NCI-H345 (cell line): Measurements from ENCODE around the gene GTPBP2.

Source experiments
- DNase-seq: peaks from one replicate; lab custom pipeline; 2025; lab: John Stamatoyannopoulos, UW

Gene GTPBP2, protein sequence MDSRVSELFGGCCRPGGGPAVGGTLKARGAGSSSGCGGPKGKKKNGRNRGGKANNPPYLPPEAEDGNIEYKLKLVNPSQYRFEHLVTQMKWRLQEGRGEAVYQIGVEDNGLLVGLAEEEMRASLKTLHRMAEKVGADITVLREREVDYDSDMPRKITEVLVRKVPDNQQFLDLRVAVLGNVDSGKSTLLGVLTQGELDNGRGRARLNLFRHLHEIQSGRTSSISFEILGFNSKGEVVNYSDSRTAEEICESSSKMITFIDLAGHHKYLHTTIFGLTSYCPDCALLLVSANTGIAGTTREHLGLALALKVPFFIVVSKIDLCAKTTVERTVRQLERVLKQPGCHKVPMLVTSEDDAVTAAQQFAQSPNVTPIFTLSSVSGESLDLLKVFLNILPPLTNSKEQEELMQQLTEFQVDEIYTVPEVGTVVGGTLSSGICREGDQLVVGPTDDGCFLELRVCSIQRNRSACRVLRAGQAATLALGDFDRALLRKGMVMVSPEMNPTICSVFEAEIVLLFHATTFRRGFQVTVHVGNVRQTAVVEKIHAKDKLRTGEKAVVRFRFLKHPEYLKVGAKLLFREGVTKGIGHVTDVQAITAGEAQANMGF

GRCh38 chr6:43629104-43629504 lies at the start of gene GTPBP2:
GTPBP2 (minus strand) TSS chr6:43629264; CDS start chr6:43629162, 102 bp downstream.
- DNase-seq: peak; percentile 99

DNA sequence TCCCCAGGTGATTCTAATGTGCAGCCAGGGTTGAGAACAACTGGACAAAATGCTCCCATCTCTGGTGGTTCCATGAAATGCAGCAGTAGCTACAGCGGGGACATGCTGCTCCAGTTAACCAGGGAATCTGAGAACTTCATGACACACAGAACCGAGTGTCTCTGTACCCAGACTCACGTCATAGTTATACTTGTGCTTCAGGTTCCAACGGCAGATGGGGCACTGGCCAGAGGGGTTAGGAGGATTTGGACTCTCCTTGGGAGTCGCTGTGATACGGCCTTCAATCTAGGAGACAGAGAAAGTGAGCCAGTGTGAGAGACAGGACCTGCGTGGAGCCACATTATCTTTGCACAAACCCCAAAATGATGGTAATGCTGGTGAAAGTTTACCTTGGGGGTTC lies 49.3 kb upstream of the GTPBP2 start:
- DNase-seq: no peak

GRCh38 chr6:43677759-43678158 lies 48.7 kb upstream of the GTPBP2 start:
- DNase-seq: no peak

GRCh38 chr6:43676962-43677606 lies 48.0 kb upstream of the GTPBP2 start:
- no peak for DNase-seq

- DNase-seq: no peak
Measured at GRCh38 chr6:43674921-43675320, 45.9 kb upstream of the GTPBP2 start.

- DNase-seq: no peak
Measured at GRCh38 chr6:43674291-43674690, 45.2 kb upstream of the GTPBP2 start.

GRCh38 chr6:43673444-43674084 lies 44.5 kb upstream of the GTPBP2 start:
- no peak for DNase-seq

GRCh38 chr6:43671801-43672690 lies 43.0 kb upstream of the GTPBP2 start:
- DNase-seq: no peak

DNA sequence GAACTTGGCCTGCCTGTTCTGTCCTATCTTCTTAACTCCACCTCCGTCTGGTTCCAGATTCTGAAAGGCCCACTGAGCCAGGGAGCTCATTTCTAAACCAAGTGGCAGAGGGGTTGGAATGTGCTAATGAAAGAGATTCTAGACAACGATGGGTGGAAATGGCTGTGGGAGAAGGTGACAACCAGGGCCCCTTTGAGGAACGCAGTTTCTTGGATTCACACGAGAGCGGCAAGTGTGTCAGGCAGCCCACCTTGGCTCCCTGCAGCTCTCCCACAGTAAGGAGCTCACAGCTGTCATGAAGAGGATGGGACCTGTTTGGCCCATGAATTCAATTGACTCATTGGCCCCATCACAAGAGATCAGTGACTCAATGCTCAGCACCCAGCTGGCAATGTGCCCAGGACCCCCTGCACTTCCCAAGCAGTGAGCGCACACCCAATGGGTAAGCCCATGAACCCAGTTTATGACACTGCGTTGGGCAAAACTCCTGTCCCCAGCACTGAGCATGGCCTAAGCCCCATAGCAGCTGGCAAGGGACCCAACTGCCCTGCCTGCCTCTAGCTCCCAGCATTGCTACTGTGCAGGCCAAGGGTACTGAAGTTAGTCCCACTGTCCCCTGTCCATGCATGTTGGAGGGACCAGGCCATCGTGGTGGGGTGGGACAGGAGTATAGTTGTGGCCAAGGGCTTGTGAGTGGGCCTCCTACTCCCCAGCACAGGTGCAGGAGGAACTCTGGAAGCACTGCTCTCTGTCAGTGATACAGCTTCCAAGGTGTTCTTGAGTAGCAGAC lies 42.1 kb upstream of the GTPBP2 start:
- DNase-seq: no peak

- no peak for DNase-seq
Measured at GRCh38 chr6:43670623-43670986, 41.5 kb upstream of the GTPBP2 start.

DNA sequence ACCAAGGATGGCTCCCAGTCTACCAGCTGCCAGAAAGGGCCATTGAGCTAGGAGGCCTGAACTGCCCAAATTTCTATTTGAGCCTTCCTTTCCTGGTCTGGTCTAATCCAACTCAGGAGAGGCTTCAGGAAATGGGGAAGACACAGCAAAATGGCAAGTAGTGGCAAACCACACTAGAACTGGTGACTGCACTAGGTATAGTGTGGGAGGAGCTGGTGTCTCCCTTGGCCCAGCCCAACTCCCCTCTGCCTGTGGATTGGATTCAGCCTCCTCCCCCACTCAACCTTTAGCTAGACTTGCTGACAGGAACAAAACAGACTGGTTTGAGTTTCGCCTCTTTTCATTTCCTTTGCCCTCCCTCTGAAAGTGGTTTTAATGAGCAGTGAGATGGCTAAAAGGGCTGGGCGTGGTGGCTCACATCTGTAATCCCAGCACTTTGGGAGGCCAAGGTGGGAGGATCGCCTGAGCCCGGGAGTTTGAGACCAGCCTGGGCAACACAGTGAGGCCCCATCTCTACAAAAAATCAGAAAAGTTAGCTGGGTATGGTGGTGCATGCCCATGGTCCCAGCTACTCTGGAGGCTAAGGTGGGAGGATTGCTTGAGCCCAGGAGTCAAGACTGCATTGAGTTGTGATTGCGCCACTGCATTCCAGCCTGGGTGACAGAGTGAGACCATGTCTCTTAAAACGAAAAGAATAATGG lies 41.0 kb upstream of the GTPBP2 start:
- no peak for DNase-seq

GRCh38 chr6:43669050-43669921 lies 40.2 kb upstream of the GTPBP2 start:
- DNase-seq: no peak

GRCh38 chr6:43668151-43669028 lies 39.3 kb upstream of the GTPBP2 start:
- DNase-seq: peak; percentile 88

- peak; percentile 86 for DNase-seq
Measured at GRCh38 chr6:43667245-43668150, 38.4 kb upstream of the GTPBP2 start.

GRCh38 chr6:43666196-43666920 lies 37.3 kb upstream of the GTPBP2 start:
- DNase-seq: no peak

- no peak for DNase-seq
Measured at GRCh38 chr6:43665376-43665775, 36.3 kb upstream of the GTPBP2 start.
